Large intestine (tissue), 3 donors: ENCODE data around the gene CPEB4. TPM values are rescaled to one million over a fixed set of nuclear protein-coding genes. Genes with fewer than 3 reads are reported as not detected.
A peak's percentile ranks its signal among the peaks of the same experiment; 100 is the strongest.

Source experiments
- DNase-seq, 2 donors: peaks; one replicate each; pipeline versions ENCODE4 v3.0.0 to v3.0.0-alpha.2; 2013
- H3K27ac ChIP-seq: one replicate; pipeline ENCODE4 v1.5.1; 2013; ENCODE audit warnings: low read length
- H3K27me3 ChIP-seq: 2 replicates; pipeline ENCODE4 v1.6.1; 2013; ENCODE audit warnings: low read length; ENCODE audit not compliant: control insufficient read depth, insufficient read depth
- H3K36me3 ChIP-seq: 2 replicates; pipeline ENCODE4 v1.6.1; 2013; ENCODE audit warnings: low read length; ENCODE audit not compliant: control insufficient read depth, insufficient read depth
- H3K4me1 ChIP-seq: one replicate; pipeline ENCODE4 v1.6.1; 2013; ENCODE audit warnings: low read length; ENCODE audit not compliant: control insufficient read depth, insufficient read depth
- H3K4me3 ChIP-seq: one replicate; pipeline ENCODE4 v1.5.1; 2013; ENCODE audit warnings: low read length
- H3K9me3 ChIP-seq: one replicate; pipeline ENCODE4 v1.6.1; 2013; ENCODE audit warnings: mild to moderate bottlenecking, low read depth, low read length, moderate library complexity; ENCODE audit not compliant: control insufficient read depth
- WGBS: methylation state at CpG from one replicate; pipeline ENCODE4 v1.1.5; 2013; ENCODE audit warnings: low lambda C conversion rate; ENCODE audit not compliant: insufficient coverage; 5-methylcytosine and 5-hydroxymethylcytosine counted together
- polyA plus RNA-seq: library from polyadenylated mRNA; unstranded; fragments of 120-200 nt; gene quantifications from one replicate; pipeline ENCODE4 v1.2.1, GENCODE V29; 2013

Gene CPEB4
- polyA plus RNA-seq, 1 donor: 46.6 TPM

GRCh38 chr5:173858670-173859407, 29.3 kb upstream of the CPEB4 start:
- Histone ChIP-seq H3K9me3 (no peaks in the 10 kb centered on the region), H3K27me3 (no peaks in the 10 kb centered on the region), H3K27ac (peak overlapping the region; percentile 65), H3K36me3 (no peaks in the 10 kb centered on the region), H3K4me3 (no peak overlapping the region), H3K4me1 (peaks cover 46% of the 10 kb centered on the region)
- peak in 1 of 2 donors; percentile 71 for DNase-seq
- WGBS: no CpG with 5 or more reads among the region's 4 CpGs

GRCh38 chr5:173859408-173860159, 28.6 kb upstream of the CPEB4 start:
- no CpG with 5 or more reads among the region's 4 CpGs for WGBS
- H3K4me1 ChIP-seq: peaks cover 46% of the 10 kb centered on the region
- no peaks in the 10 kb centered on the region for H3K9me3 ChIP-seq
- no peaks in the 10 kb centered on the region for H3K36me3 ChIP-seq
- peak overlapping the region; percentile 65 for H3K27ac ChIP-seq
- peak in 1 of 2 donors; percentile 49 for DNase-seq
- no peaks in the 10 kb centered on the region for H3K27me3 ChIP-seq
- H3K4me3 ChIP-seq: no peak overlapping the region

- H3K9me3 ChIP-seq: no peaks in the 10 kb centered on the region
- no CpG with 5 or more reads among the region's 4 CpGs for WGBS
- peaks cover 36% of the 10 kb centered on the region for H3K4me1 ChIP-seq
- H3K4me3 ChIP-seq: no peak overlapping the region
- H3K27ac ChIP-seq: no peak overlapping the region
- DNase-seq: peak in 1 of 2 donors; percentile 17
- H3K27me3 ChIP-seq: no peaks in the 10 kb centered on the region
- no peaks in the 10 kb centered on the region for H3K36me3 ChIP-seq
Measured at GRCh38 chr5:173862047-173862477, 26.1 kb upstream of the CPEB4 start.

- peaks cover 25% of the 10 kb centered on the region for H3K4me1 ChIP-seq
- no peak overlapping the region for H3K27ac ChIP-seq
Measured at GRCh38 chr5:173863359-173863758, 24.8 kb upstream of the CPEB4 start.

GRCh38 chr5:173864126-173865050, 23.8 kb upstream of the CPEB4 start:
- Histone ChIP-seq H3K36me3 (no peaks in the 10 kb centered on the region), H3K9me3 (no peaks in the 10 kb centered on the region), H3K27ac (no peak overlapping the region), H3K27me3 (no peaks in the 10 kb centered on the region), H3K4me3 (no peak overlapping the region), H3K4me1 (peaks cover 16% of the 10 kb centered on the region)
- no CpG with 5 or more reads among the region's 10 CpGs for WGBS
- peak in 1 of 2 donors; percentile 42 for DNase-seq

More at GRCh38 chr5:173863359-173863758, 24.8 kb upstream of the CPEB4 start:
- H3K9me3 ChIP-seq: no peaks in the 10 kb centered on the region
- no peak for DNase-seq
- H3K27me3 ChIP-seq: no peaks in the 10 kb centered on the region
- no peak overlapping the region for H3K4me3 ChIP-seq
- H3K36me3 ChIP-seq: no peaks in the 10 kb centered on the region
- WGBS: no CpG with 5 or more reads among the region's 3 CpGs

GRCh38 chr5:173866243-173866857, 21.8 kb upstream of the CPEB4 start:
- no peaks in the 10 kb centered on the region for H3K9me3 ChIP-seq
- H3K4me1 ChIP-seq: peaks cover 3% of the 10 kb centered on the region
- H3K4me3 ChIP-seq: no peak overlapping the region
- no peak for DNase-seq
- H3K27me3 ChIP-seq: no peaks in the 10 kb centered on the region
- H3K27ac ChIP-seq: no peak overlapping the region
- 72% methylated on average over 2 of the region's 15 CpGs for WGBS
- H3K36me3 ChIP-seq: no peaks in the 10 kb centered on the region

GRCh38 chr5:173866858-173867679, 21.1 kb upstream of the CPEB4 start:
- H3K4me1 ChIP-seq: peaks cover 3% of the 10 kb centered on the region
- no peak for DNase-seq
- H3K27me3 ChIP-seq: no peaks in the 10 kb centered on the region
- WGBS: no CpG with 5 or more reads among the region's 17 CpGs
- no peaks in the 10 kb centered on the region for H3K9me3 ChIP-seq
- no peak overlapping the region for H3K4me3 ChIP-seq
- H3K27ac ChIP-seq: no peak overlapping the region
- no peaks in the 10 kb centered on the region for H3K36me3 ChIP-seq

GRCh38 chr5:173868096-173868880, 19.9 kb upstream of the CPEB4 start:
- H3K27ac ChIP-seq: no peak overlapping the region
- no CpG with 5 or more reads among the region's 7 CpGs for WGBS
- no peaks in the 10 kb centered on the region for H3K27me3 ChIP-seq
- peaks cover 9% of the 10 kb centered on the region for H3K4me1 ChIP-seq
- DNase-seq: no peak
- no peaks in the 10 kb centered on the region for H3K36me3 ChIP-seq
- H3K4me3 ChIP-seq: no peak overlapping the region
- H3K9me3 ChIP-seq: no peaks in the 10 kb centered on the region

GRCh38 chr5:173869316-173869715, 18.8 kb upstream of the CPEB4 start:
- no CpG with 5 or more reads among the region's 4 CpGs for WGBS
- Histone ChIP-seq H3K9me3 (no peaks in the 10 kb centered on the region), H3K4me3 (no peak overlapping the region), H3K4me1 (peaks cover 10% of the 10 kb centered on the region), H3K36me3 (no peaks in the 10 kb centered on the region), H3K27ac (no peak overlapping the region), H3K27me3 (no peaks in the 10 kb centered on the region)
- DNase-seq: no peak
